ENCODE results near the gene ATG101.

ATG101 gene

DNA sequence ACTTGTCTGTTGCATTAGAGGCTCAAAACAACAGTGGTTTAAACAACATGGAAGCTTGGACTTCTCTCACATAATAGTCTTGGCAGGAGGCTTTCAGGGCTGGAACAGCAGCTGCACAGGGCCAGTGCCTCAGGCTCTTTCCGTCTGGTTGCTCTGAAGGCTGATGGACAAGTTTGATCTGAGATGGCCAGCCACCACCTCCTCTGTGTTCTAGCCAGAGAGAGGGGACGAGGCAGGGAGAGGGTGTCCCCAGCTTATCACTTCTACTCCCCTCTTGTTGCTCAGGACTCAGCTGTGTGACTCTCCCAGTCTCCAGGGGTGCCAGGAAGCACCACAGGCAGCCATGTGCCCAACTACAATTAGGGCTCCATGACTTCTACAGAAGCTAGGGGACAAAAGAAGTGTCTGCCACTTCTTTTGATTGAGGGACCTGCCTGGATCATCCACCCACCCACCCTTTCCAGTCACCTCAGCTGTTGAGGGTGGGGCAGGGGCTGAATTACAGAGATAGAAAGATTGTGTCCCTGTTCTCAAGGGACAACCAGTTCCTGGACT, 56.3 kb downstream of the ATG101 start:
- TF ChIP-seq CTCF (IDR thresholded peaks at IDR 0.05; ENCODE audit: low read length, missing control alignments), result no peak
- no peak overlapping the region for H3K4me3 ChIP-seq (replicated peaks; ENCODE audit: low read depth, low read length)
- no peak for DNase-seq (ENCODE audit: low read depth)

Measured in fibroblast of pulmonary artery (primary cell).